HepG2 (cell line): ENCODE data around the gene CARD9. TPM values are rescaled to one million over a fixed set of nuclear protein-coding genes. Genes with fewer than 3 reads are reported as not detected.

Experiments used
- ATAC-seq: fragments of 200-7000 bp; cut with Tn5 transposase; 3 replicates; pipeline ENCODE4 v1.9.1; 2020; ENCODE audit warnings: mild to moderate bottlenecking, moderate library complexity
- BruUV-seq: library from RNA; stranded (reverse); fragments of 400-500 nt; replicated peaks from 2 replicates; lab custom pipeline; 2021; lab: Mats Ljungman, UMichigan
- CTCF ChIA-PET: fragments of 300-600 bp; formaldehyde crosslinking; extraction: SDS; loops from one replicate; lab custom pipeline; 2021; ENCODE audit warnings: low total read pairs, inconsistent platforms, low intra/inter-chr PET ratio; lab: Yijun Ruan, JAX
- POLR2A ChIA-PET: fragments of 350-600 bp; sonication (Branson Sonifier 250); formaldehyde crosslinking; loops from one replicate; lab custom pipeline; 2020; ENCODE audit warnings: antibody characterized with exemption, inconsistent platforms; lab: Yijun Ruan, JAX
- DNase-seq: peaks from one replicate; pipeline ENCODE4 v3.0.0-alpha.2; 2015; ENCODE audit warnings: low spot score
- FAIRE-seq: peaks from 3 replicates; lab custom pipeline; 2011; peaks lifted over from hg19 to GRCh38; lab: Jason Lieb, UNC
- H2AFZ ChIP-seq: one replicate; pipeline ENCODE4 v1.6.1; 2011; ENCODE audit warnings: low read length, inconsistent platforms
- H3K27ac ChIP-seq: fragments of 300-600 bp; 3 replicates; pipeline ENCODE4 v1.8.0; 2011; ENCODE audit warnings: mixed run types, mild to moderate bottlenecking, mixed read lengths, low read length, inconsistent platforms; ENCODE audit not compliant: insufficient read depth; ENCODE audit errors: extremely low read length
- H3K27me3 ChIP-seq, 2 experiments: fragments of 200-600 bp in 1 of 2; 2 replicates in 1 of 2; 3 replicates in 1 of 2; pipeline versions ENCODE4 v1.6.0 to v1.8.0; 2011; ENCODE audit warnings: low read length in 2 of 2, mild to moderate bottlenecking in 2 of 2, moderate library complexity in 2 of 2, inconsistent platforms in 1 of 2; ENCODE audit not compliant: insufficient read depth in 2 of 2, control insufficient read depth in 1 of 2
- H3K36me3 ChIP-seq, 2 experiments: fragments of 200-600 bp in 1 of 2; replicated peaks in 1 of 2; 2 replicates in 1 of 2; 3 replicates in 1 of 2; pipeline versions ENCODE4 v1.5.1 to v1.8.0; 2011; ENCODE audit warnings: low read length in 2 of 2, inconsistent platforms in 1 of 2; ENCODE audit not compliant: insufficient read depth in 2 of 2, control insufficient read depth in 1 of 2
- H3K4me1 ChIP-seq: 2 replicates; pipeline ENCODE4 v1.5.1; 2012; ENCODE audit warnings: low read length, inconsistent platforms; ENCODE audit not compliant: insufficient read depth
- H3K4me2 ChIP-seq: 2 replicates; pipeline ENCODE4 v1.6.0; 2011; ENCODE audit warnings: low read depth, low read length, inconsistent platforms
- H3K4me3 ChIP-seq, 3 experiments: fragments of 200-600 bp in 1 of 3; sonication (generic), shearing (Covaris generic) in 1 of 3; replicated peaks in 1 of 3; 2 replicates each; pipeline ENCODE4 v1.5.1; 2011 to 2016; ENCODE audit warnings: low read length in 3 of 3, inconsistent platforms in 2 of 3, low read depth in 2 of 3, mild to moderate bottlenecking in 2 of 3, control low read depth in 1 of 3, mixed read lengths in 1 of 3; ENCODE audit not compliant: insufficient read depth in 1 of 3
- H3K79me2 ChIP-seq: one replicate; pipeline ENCODE4 v1.6.1; 2011; ENCODE audit warnings: low read length, inconsistent platforms; ENCODE audit not compliant: insufficient read depth
- H3K9ac ChIP-seq: 2 replicates; pipeline ENCODE4 v1.6.0; 2011; ENCODE audit warnings: mild to moderate bottlenecking, low read depth, low read length, inconsistent platforms; ENCODE audit not compliant: insufficient read depth
- H3K9me3 ChIP-seq: 2 replicates; pipeline ENCODE4 v1.5.1; 2012; ENCODE audit warnings: mild to moderate bottlenecking, low read length
- H4K20me1 ChIP-seq: 2 replicates; pipeline ENCODE4 v1.6.0; 2011; ENCODE audit warnings: inconsistent platforms, mild to moderate bottlenecking, low read length, moderate library complexity; ENCODE audit not compliant: insufficient read depth
- PBX3 ChIP-seq: sonication (generic); formaldehyde crosslinking; IDR thresholded peaks from 2 replicates; pipeline ENCODE4 v1.8.1; 2023; ENCODE audit warnings: missing genetic modification reagents, inconsistent platforms, borderline replicate concordance
- RARA ChIP-seq: IDR thresholded peaks from 2 replicates; pipeline ENCODE4 v1.6.1; 2016; ENCODE audit warnings: missing genetic modification reagents, missing compliant biosample characterization
- RARG ChIP-seq: sonication (generic); formaldehyde crosslinking; IDR thresholded peaks from 2 replicates; pipeline ENCODE4 v1.4.0; 2020; ENCODE audit warnings: low read depth, mild to moderate bottlenecking, missing genetic modification reagents
- ZBTB7B ChIP-seq: sonication (generic); formaldehyde crosslinking; IDR thresholded peaks from 2 replicates; pipeline ENCODE4 v1.4.0; 2020; ENCODE audit warnings: missing genetic modification reagents
- ZKSCAN1 ChIP-seq: fragments of 150-350 bp; IDR thresholded peaks from 2 replicates; pipeline ENCODE4 v1.6.1; 2014; ENCODE audit warnings: low read length
- ZNF10 ChIP-seq: sonication (generic); formaldehyde crosslinking; IDR thresholded peaks from 2 replicates; pipeline ENCODE4 v1.4.0; 2020; ENCODE audit warnings: mild to moderate bottlenecking, low read depth, missing genetic modification reagents, borderline replicate concordance
- ZNF207 ChIP-seq: fragments of 450-650 bp; IDR thresholded peaks from 2 replicates; pipeline ENCODE4 v1.6.1; 2016; ENCODE audit warnings: antibody characterized with exemption, borderline replicate concordance
- ZNF430 ChIP-seq: sonication (generic); formaldehyde crosslinking; IDR thresholded peaks from 2 replicates; pipeline ENCODE4 v1.9.0; 2021; ENCODE audit warnings: mild to moderate bottlenecking, missing genetic modification reagents
- ZNF460 ChIP-seq: sonication (generic); formaldehyde crosslinking; IDR thresholded peaks from 2 replicates; pipeline ENCODE4 v1.5.1; 2020; ENCODE audit warnings: missing genetic modification reagents, mild to moderate bottlenecking, borderline replicate concordance
- ZNF607 ChIP-seq: sonication (generic); formaldehyde crosslinking; IDR thresholded peaks from 2 replicates; pipeline ENCODE4 v1.5.1; 2020; ENCODE audit warnings: missing genetic modification reagents, mild to moderate bottlenecking, borderline replicate concordance
- ZNF816 ChIP-seq: sonication (generic); formaldehyde crosslinking; IDR thresholded peaks from 2 replicates; pipeline ENCODE4 v1.8.0; 2022; ENCODE audit warnings: missing genetic modification reagents, mild to moderate bottlenecking, borderline replicate concordance
- ZNF878 ChIP-seq: sonication (generic); formaldehyde crosslinking; IDR thresholded peaks from 2 replicates; pipeline ENCODE4 v1.8.1; 2023; ENCODE audit warnings: mild to moderate bottlenecking, missing genetic modification reagents, moderate library complexity
- WGBS: methylation state at CpG from one replicate; pipeline ENCODE4 v1.1.6; 2017; ENCODE audit warnings: low lambda C conversion rate; 5-methylcytosine and 5-hydroxymethylcytosine counted together
- in situ Hi-C: cut with HindIII; loops from 2 replicates; pipeline ENCODE4 v1.10.0; 2017; ENCODE audit warnings: low pct_unique_long_range_greater_than_20kb; ENCODE audit not compliant: extremely low pct_ligation_motif_present
- intact Hi-C: fragments of 100-400 bp; cut with micrococcal nuclease; formaldehyde crosslinking; loops from one replicate; pipeline ENCODE4 v1.10.0; 2022; ENCODE audit not compliant: unreplicated experiment
- polyA plus RNA-seq, 8 experiments: library from polyadenylated mRNA; depleted of rRNA in 3 of 8; stranded (reverse) in 7 of 8; unstranded in 1 of 8; fragments of >200 nt; fragmentation: Illumina TruSeq in 4 of 8; extraction: Trizol in 4 of 8; gene quantifications; 2 replicates each; pipeline versions ENCODE4 v1.2.1 to v1.2.3, GENCODE V29; 2011 to 2016; ENCODE audit warnings: low read depth in 4 of 8, missing spikeins in 1 of 8, mixed read lengths in 1 of 8; ENCODE audit not compliant: insufficient read depth in 1 of 8
- total RNA-seq, 5 experiments: library from RNA; depleted of rRNA; stranded (reverse); fragments of >200 nt; fragmentation: Illumina TruSeq; extraction: Trizol; gene quantifications; 2 replicates each; pipeline ENCODE4 v1.2.3, GENCODE V29; 2016; ENCODE audit warnings: low read depth in 1 of 5
- TF ChIP-seq, protein P1 (sequence below), 2 experiments: sonication (generic) in 1 of 2; formaldehyde crosslinking in 1 of 2; IDR thresholded peaks; 2 replicates each; pipeline versions ENCODE4 v1.5.1 to v1.6.1; 2011 to 2020; ENCODE audit warnings: borderline replicate concordance in 1 of 2, low read depth in 1 of 2, low read length in 1 of 2, mild to moderate bottlenecking in 1 of 2, missing genetic modification reagents in 1 of 2, moderate library complexity in 1 of 2
- TF ChIP-seq, protein P2 (sequence below): sonication (generic); formaldehyde crosslinking; IDR thresholded peaks from 2 replicates; pipeline ENCODE4 v1.4.0; 2020; ENCODE audit warnings: missing genetic modification reagents, low read depth, mild to moderate bottlenecking, borderline replicate concordance

Gene CARD9
- total and polyA plus RNA-seq, 2 of the 13 experiments (the other 11 are each of a cell fraction or from before 2014, with no cell fraction given): 3.3 to 7.4 TPM

GRCh38 chr9:136366826-136367225, 6.6 kb downstream of the CARD9 start:
- 93% methylated on average over 7 of the region's 9 CpGs for WGBS
- peaks cover 0 to 2% of the 10 kb centered on the region in 2 experiments; a peak in 1 of 5 replicates for H3K36me3 ChIP-seq
- POLR2A ChIA-PET: interaction anchor here (1.1 to 1.7 kb wide), 2 partner anchors 8 to 21 kb away, joined by 3 to 8 read pairs; no protein-coding TSS in a partner anchor
- H3K4me1 ChIP-seq: peaks cover 26% of the 10 kb centered on the region
- TF ChIP-seq ZNF460 (CRISPR knock-in tag) (no peak), ZNF878 (CRISPR knock-in tag) (no peak), ZKSCAN1 (no peak), PBX3 (CRISPR knock-in tag) (no peak), ZBTB7B (CRISPR knock-in tag) (no peak), ZNF607 (CRISPR knock-in tag) (no peak), ZNF10 (CRISPR knock-in tag) (no peak), RARA (CRISPR knock-in tag) (no peak), RARG (CRISPR knock-in tag) (no peak), ZNF816 (CRISPR knock-in tag) (no peak), ZNF430 (no peak), ZNF207 (no peak)
- TF ChIP-seq, protein P1, sequence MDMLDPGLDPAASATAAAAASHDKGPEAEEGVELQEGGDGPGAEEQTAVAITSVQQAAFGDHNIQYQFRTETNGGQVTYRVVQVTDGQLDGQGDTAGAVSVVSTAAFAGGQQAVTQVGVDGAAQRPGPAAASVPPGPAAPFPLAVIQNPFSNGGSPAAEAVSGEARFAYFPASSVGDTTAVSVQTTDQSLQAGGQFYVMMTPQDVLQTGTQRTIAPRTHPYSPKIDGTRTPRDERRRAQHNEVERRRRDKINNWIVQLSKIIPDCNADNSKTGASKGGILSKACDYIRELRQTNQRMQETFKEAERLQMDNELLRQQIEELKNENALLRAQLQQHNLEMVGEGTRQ (IDR thresholded peaks at IDR 0.05; ENCODE audit: low read depth, low read length): no peak
- TF ChIP-seq, protein P1 (CRISPR knock-in tag; IDR thresholded peaks at IDR 0.05; ENCODE audit: borderline replicate concordance): no peak
- TF ChIP-seq, protein P2, sequence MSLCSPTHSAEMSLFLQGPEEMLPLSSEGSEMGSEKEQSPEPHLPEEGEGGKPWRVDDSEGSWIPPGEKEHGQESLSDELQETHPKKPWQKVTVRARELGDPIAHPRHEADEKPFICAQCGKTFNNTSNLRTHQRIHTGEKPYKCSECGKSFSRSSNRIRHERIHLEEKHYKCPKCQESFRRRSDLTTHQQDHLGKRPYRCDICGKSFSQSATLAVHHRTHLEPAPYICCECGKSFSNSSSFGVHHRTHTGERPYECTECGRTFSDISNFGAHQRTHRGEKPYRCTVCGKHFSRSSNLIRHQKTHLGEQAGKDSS (CRISPR knock-in tag): no peak
- H3K4me3 ChIP-seq: no peak overlapping the region
- no peaks in the 10 kb centered on the region for H3K79me2 ChIP-seq
- no TSS peak for BruUV-seq
- H3K27ac ChIP-seq: no peak overlapping the region
- H3K4me2 ChIP-seq: no peak overlapping the region
- ATAC-seq: no peak
- H2AFZ ChIP-seq: no peak overlapping the region
- intact Hi-C loops (no loop called here), in situ Hi-C loops (no loop called here)
- no peaks in the 10 kb centered on the region for H4K20me1 ChIP-seq
- FAIRE-seq: no peak
- CTCF ChIA-PET: no interaction called here
- no peaks in the 10 kb centered on the region for H3K9me3 ChIP-seq
- DNase-seq: no peak
- no peak overlapping the region for H3K9ac ChIP-seq
- H3K27me3 ChIP-seq: no peaks in the 10 kb centered on the region
